ENCODE measurements around the gene OGT.

DNA sequence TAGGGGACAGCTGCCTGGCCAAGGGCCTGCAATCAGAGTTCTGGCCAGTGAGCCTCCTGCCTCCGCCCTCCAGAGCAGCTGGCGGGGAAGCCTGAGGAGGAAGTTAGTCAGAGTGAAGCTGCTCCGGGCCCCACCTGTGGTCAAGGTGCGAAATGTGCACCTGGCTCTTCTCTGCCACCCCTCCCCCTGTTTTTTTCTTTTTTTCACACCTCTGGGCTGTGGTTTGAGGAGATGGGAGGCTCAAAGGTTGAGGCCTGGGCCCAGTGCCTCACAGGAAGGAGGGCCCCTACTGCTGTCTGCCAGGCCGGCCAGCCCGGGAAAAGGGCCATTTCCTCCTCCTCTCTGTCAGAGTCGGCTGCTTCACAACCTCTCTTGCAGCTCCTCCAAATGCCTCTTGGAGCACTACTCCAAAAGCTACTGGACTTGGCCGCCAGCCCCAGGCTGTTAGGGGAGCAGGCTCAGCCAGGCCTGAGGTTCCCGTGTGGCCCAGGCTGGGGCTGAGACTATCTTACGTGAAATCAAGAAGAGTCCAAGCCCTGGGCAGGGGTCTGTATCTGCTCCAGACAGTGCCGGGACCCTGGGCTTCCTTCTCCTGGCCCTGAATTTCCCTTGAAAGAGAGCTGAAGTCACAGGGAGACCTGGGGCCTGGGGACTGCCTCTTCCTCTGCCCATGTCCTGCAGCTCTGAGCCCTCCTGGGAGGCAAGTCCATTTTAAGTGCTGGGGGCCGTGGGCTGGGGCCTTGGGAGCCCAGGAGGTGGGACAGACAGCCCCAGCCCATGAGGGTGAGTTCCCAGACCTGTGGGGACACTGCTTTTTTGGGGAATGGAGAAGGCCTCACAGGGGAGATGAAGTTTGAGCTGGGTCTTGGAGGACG, 89.9 kb downstream of the OGT start:
- TF ChIP-seq, protein P1, sequence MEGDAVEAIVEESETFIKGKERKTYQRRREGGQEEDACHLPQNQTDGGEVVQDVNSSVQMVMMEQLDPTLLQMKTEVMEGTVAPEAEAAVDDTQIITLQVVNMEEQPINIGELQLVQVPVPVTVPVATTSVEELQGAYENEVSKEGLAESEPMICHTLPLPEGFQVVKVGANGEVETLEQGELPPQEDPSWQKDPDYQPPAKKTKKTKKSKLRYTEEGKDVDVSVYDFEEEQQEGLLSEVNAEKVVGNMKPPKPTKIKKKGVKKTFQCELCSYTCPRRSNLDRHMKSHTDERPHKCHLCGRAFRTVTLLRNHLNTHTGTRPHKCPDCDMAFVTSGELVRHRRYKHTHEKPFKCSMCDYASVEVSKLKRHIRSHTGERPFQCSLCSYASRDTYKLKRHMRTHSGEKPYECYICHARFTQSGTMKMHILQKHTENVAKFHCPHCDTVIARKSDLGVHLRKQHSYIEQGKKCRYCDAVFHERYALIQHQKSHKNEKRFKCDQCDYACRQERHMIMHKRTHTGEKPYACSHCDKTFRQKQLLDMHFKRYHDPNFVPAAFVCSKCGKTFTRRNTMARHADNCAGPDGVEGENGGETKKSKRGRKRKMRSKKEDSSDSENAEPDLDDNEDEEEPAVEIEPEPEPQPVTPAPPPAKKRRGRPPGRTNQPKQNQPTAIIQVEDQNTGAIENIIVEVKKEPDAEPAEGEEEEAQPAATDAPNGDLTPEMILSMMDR (IDR thresholded peaks at IDR 0.05), result no peak
- no peak for TF ChIP-seq ZFX (IDR thresholded peaks at IDR 0.05; ENCODE audit: borderline replicate concordance)
